Measurements from ENCODE around the gene SLC28A3. TPM values are rescaled to one million over a fixed set of nuclear protein-coding genes. Genes with fewer than 3 reads are reported as not detected.

SLC28A3 gene
- total and polyA plus RNA-seq, 5 experiments from 2014 or later = not detected

DNA sequence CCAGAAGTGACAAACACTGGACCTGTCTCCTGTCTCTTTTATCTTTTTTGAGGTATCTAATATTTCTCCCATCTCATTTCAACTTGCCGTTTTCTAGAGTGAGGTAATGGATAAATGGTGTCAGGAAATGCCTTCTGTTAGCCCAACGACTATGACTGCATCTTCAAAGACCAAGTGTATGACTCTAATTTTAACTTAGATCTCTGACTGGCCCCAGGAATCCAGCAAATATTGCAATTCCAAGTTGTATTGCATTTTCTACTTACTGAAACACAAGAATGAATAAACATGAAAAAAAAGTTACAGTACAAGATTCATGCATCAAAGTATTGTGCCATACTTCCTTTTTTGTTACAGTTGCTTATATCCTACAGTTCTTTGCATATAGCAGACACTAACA, 26.3 kb downstream of the SLC28A3 start:
- H3K27ac Mint-ChIP-seq = peak overlapping the region in 1 of 10 donors; percentile 75
- no peak for DNase-seq
- H3K36me3 Mint-ChIP-seq = no peaks in the 10 kb centered on the region
- peaks cover 0 to 3% (median 0%) of the 10 kb centered on the region in 5 donors for H3K27me3 Mint-ChIP-seq
- H3K9me3 Mint-ChIP-seq = no peaks in the 10 kb centered on the region
- no peak for ATAC-seq
- POLR2A ChIA-PET = interaction anchor here (0.7 to 1.1 kb wide), 2 partner anchors 21 to 23 kb away, joined by 3 to 5 read pairs; no protein-coding TSS in a partner anchor
- H3K4me3 Mint-ChIP-seq = no peak overlapping the region
- peaks cover 0 to 7% (median 1%) of the 10 kb centered on the region in 4 donors for H3K4me1 Mint-ChIP-seq

DNA sequence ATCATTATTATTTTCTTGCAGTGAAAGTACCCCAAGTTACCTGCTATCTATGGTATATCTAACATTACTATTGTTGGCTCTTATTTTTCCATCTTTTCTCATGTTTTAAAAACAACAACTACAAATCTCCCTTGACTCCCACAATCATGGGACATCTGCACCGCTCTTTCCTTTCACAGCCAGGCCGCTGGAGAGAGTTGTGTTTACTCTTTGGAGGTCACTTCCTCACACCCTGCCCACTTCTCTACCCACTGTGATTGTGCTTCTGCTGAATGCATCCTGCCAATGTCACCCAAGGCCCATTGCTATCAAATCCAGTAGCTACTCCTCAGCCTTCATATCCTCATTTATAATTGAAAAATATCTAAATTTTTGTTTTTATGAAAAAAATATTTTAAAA, 29.7 kb downstream of the SLC28A3 start:
- Mint-ChIP-seq H3K27ac (no peak overlapping the region), H3K9me3 (no peaks in the 10 kb centered on the region), H3K4me3 (no peak overlapping the region), H3K27me3 (peaks cover 0 to 3% (median 0%) of the 10 kb centered on the region in 5 donors), H3K36me3 (no peaks in the 10 kb centered on the region), H3K4me1 (peaks cover 0 to 7% (median 1%) of the 10 kb centered on the region in 4 donors)
- POLR2A ChIA-PET = no interaction called here
- ATAC-seq (no peak), DNase-seq (no peak)

- Mint-ChIP-seq H3K9me3 (no peaks in the 10 kb centered on the region), H3K27ac (peak overlapping the region in 1 of 10 donors; percentile 11), H3K4me3 (no peak overlapping the region), H3K36me3 (no peaks in the 10 kb centered on the region), H3K4me1 (peaks cover 0 to 8% (median 4%) of the 10 kb centered on the region in 4 donors), H3K27me3 (no peaks in the 10 kb centered on the region)
- ATAC-seq (no peak), DNase-seq (no peak)
- POLR2A ChIA-PET = no interaction called here
These were observed 34.9 kb downstream of the SLC28A3 start for GRCh38 chr9:84305497-84306131.

DNA sequence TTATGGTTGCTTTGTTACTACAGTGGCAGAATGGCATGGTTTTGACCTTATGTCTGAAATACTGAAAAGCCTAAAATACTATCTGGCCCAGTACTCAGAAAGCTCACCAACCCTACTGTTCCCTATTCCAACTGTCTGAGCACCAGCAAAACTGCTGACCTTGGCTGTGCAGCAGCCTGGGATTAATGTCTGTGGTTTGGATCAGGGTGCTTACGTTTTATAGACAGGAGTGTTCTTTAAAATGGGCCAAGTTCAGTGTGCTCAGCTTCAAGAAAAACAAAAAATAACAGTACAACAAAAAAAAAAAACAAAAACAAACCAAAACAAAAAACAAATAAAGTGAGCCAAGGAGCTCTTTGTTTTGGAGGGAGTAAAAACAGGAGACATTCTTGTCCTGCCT, 36.4 kb downstream of the SLC28A3 start:
- H3K27ac Mint-ChIP-seq = no peak overlapping the region
- no peak overlapping the region for H3K4me3 Mint-ChIP-seq
- POLR2A ChIA-PET = no interaction called here
- no peak for DNase-seq
- no peaks in the 10 kb centered on the region for H3K27me3 Mint-ChIP-seq
- H3K36me3 Mint-ChIP-seq = no peaks in the 10 kb centered on the region
- ATAC-seq = no peak
- no peaks in the 10 kb centered on the region for H3K9me3 Mint-ChIP-seq
- H3K4me1 Mint-ChIP-seq = peaks cover 0 to 8% (median 4%) of the 10 kb centered on the region in 4 donors

DNA sequence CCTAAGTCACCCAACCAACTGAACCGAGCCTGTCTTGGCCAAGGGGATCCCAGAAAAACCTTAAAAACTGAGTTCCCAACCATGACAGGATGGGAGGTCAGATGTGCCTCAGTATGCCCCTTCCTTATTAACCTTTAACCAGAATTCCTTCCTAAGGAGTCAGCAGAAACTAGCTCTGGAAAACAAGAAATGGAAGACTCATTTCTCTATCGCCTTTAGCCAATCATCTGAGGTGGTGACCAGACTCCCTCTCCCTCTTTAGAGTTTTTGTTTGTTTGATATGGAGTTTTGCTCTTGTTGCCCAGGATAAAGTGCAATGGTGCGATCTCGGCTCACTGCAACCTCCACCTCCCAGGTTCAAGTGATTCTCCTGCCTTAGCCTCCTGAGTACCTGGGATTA, 37.5 kb downstream of the SLC28A3 start:
- ATAC-seq (no peak), DNase-seq (no peak)
- POLR2A ChIA-PET = no interaction called here
- H3K4me1 Mint-ChIP-seq = peaks cover 0 to 8% (median 4%) of the 10 kb centered on the region in 4 donors
- H3K36me3 Mint-ChIP-seq = no peaks in the 10 kb centered on the region
- no peak overlapping the region for H3K4me3 Mint-ChIP-seq
- H3K9me3 Mint-ChIP-seq = no peaks in the 10 kb centered on the region
- H3K27ac Mint-ChIP-seq = no peak overlapping the region
- H3K27me3 Mint-ChIP-seq = no peaks in the 10 kb centered on the region

- DNase-seq = no peak
- peak overlapping the region in 2 of 10 donors; percentile 1 to 23 for H3K27ac Mint-ChIP-seq
- H3K4me3 Mint-ChIP-seq = no peak overlapping the region
These were observed 38.7 kb downstream of the SLC28A3 start for GRCh38 chr9:84301851-84302250.

GRCh38 chr9:84300271-84300670, 40.3 kb downstream of the SLC28A3 start:
- Mint-ChIP-seq H3K4me3 (no peak overlapping the region), H3K27ac (no peak overlapping the region), H3K27me3 (no peaks in the 10 kb centered on the region), H3K36me3 (no peaks in the 10 kb centered on the region), H3K9me3 (no peaks in the 10 kb centered on the region), H3K4me1 (peaks cover 8 to 31% (median 21%) of the 10 kb centered on the region in 4 donors)
- ATAC-seq (no peak), DNase-seq (no peak)
- POLR2A ChIA-PET = no interaction called here

More at GRCh38 chr9:84301851-84302250, 38.7 kb downstream of the SLC28A3 start:
- H3K4me1 Mint-ChIP-seq = peaks cover 0 to 16% (median 6%) of the 10 kb centered on the region in 4 donors
- H3K27me3 Mint-ChIP-seq = no peaks in the 10 kb centered on the region
- no peaks in the 10 kb centered on the region for H3K36me3 Mint-ChIP-seq
- no peak for ATAC-seq
- H3K9me3 Mint-ChIP-seq = no peaks in the 10 kb centered on the region
- POLR2A ChIA-PET = no interaction called here

DNA sequence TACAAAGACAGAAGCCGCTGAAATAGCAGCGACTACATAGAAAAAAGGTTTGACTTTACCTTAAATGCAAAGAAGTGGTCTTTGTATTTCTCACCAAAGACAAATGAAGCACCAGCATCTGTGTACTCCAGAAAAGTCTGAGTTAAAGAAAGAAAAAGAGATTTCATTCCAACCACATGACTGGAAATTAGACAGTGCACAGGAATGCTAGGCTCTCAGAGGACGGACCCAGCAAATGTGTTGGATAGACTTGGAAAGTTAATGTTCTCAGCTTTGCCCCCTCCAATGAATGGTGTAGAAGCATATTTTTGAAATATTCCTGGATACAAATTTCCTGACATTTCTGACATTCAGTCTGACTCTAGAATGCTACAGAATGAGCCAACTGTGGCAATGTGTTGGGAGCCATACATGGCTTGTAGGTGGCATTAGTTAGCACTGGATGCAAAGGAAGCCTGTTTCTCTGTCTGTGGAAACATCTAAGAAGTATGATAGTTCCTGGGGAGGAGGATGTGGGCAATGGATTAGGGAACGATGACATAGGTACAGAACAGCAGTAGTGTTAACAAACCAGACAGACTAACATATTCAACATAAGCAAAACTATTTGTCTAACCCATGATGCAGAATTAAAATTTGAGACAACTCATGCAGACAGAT, 43.3 kb downstream of the SLC28A3 start:
- peaks cover 27 to 60% (median 48%) of the 10 kb centered on the region in 4 donors for H3K4me1 Mint-ChIP-seq
- H3K9me3 Mint-ChIP-seq = no peaks in the 10 kb centered on the region
- no peaks in the 10 kb centered on the region for H3K27me3 Mint-ChIP-seq
- ATAC-seq (no peak), DNase-seq (no peak)
- H3K27ac Mint-ChIP-seq = peak overlapping the region in 4 of 10 donors; percentile 17 to 95 (median 30)
- POLR2A ChIA-PET = no interaction called here
- H3K36me3 Mint-ChIP-seq = no peaks in the 10 kb centered on the region
- H3K4me3 Mint-ChIP-seq = no peak overlapping the region

DNA sequence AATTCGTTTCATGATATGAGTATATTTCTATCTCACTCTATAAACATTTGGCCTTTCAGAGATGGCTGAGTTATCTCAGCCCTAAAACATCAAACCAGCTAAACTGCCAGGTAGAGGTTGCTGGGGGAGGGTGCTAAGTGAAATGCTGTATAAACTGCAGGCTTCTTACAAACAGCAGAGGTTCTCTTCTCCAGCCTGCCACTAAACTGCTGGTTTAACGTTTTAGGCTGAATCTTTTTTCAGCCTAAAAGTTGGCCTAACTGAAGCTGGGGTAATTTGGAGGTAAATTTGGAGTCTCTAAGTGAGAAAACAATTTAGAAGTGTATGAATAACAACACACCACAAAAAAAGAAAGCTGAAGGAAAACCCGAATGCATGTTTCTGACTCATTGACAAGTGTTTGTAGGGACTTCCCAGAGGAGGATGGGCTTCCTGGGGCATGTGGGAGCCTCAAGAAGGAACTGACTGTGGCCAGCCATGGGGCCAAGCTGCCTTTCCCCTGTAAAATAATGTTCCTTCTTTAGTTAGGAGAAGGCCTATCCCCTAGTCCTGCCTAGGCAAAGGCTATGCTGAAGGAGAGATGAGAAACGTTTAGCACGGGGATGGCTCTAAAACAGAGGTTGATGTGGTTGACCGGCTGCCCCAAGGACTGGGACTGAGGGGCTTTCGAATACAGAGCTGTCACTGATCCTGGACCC, 44.3 kb downstream of the SLC28A3 start:
- no peaks in the 10 kb centered on the region for H3K36me3 Mint-ChIP-seq
- ATAC-seq = peak; percentile 71 to 75
- peak overlapping the region; percentile 20 to 96 (median 82) for H3K27ac Mint-ChIP-seq
- peak overlapping the region in 6 of 10 donors; percentile 8 to 62 (median 36) for H3K4me3 Mint-ChIP-seq
- peak in 2 of 10 donors; percentile 2 to 27 for DNase-seq
- POLR2A ChIA-PET = interaction anchor here (1.1 kb wide), 1 partner anchor 316 kb away, joined by 3 read pairs; the partner anchor contains the start of gene RMI1
- H3K27me3 Mint-ChIP-seq = no peaks in the 10 kb centered on the region
- H3K4me1 Mint-ChIP-seq = peaks cover 30 to 54% (median 46%) of the 10 kb centered on the region in 4 donors
- no peaks in the 10 kb centered on the region for H3K9me3 Mint-ChIP-seq

GRCh38 chr9:84294241-84294950, 46.2 kb downstream of the SLC28A3 start:
- DNase-seq (no peak), ATAC-seq (no peak)
- POLR2A ChIA-PET = interaction anchor here (0.8 to 1.8 kb wide), 2 partner anchors 315 to 586 kb away, joined by 3 to 14 read pairs; partner anchors contain the start of genes HNRNPK and RMI1
- no peaks in the 10 kb centered on the region for H3K27me3 Mint-ChIP-seq
- H3K4me1 Mint-ChIP-seq = peaks cover 30 to 56% (median 46%) of the 10 kb centered on the region in 4 donors
- H3K9me3 Mint-ChIP-seq = no peaks in the 10 kb centered on the region
- peak overlapping the region in 5 of 10 donors; percentile 45 to 84 (median 59) for H3K4me3 Mint-ChIP-seq
- H3K27ac Mint-ChIP-seq = peak overlapping the region in 9 of 10 donors; percentile 38 to 99 (median 92)
- H3K36me3 Mint-ChIP-seq = no peaks in the 10 kb centered on the region

- ATAC-seq = peak; percentile 43 to 55
- H3K4me3 Mint-ChIP-seq = peak overlapping the region; percentile 45 to 87 (median 72)
- H3K27me3 Mint-ChIP-seq = peaks cover 0 to 5% (median 0%) of the 10 kb centered on the region in 5 donors
- H3K27ac Mint-ChIP-seq = peak overlapping the region; percentile 85 to 99 (median 93)
- no peaks in the 10 kb centered on the region for H3K36me3 Mint-ChIP-seq
- peaks cover 32 to 56% (median 46%) of the 10 kb centered on the region in 4 donors for H3K4me1 Mint-ChIP-seq
- POLR2A ChIA-PET = interaction anchor here (0.7 to 1.8 kb wide), 2 partner anchors 21 to 313 kb away, joined by 5 to 14 read pairs; partner anchors contain the start of genes HNRNPK and RMI1
- no peaks in the 10 kb centered on the region for H3K9me3 Mint-ChIP-seq
- peak in 3 of 10 donors; percentile 13 to 30 (median 22) for DNase-seq
These were observed 47.4 kb downstream of the SLC28A3 start for GRCh38 chr9:84293001-84293798.
